Sigmoid colon (tissue), 7 donors: ENCODE data around the gene EXOC3L4. TPM values are rescaled to one million over a fixed set of nuclear protein-coding genes. Genes with fewer than 3 reads are reported as not detected.
"Not testable (repeated sequence)": the region's sequence is repeated elsewhere in the genome, so short reads cannot be mapped to it uniquely, and the experiment has no call there.

Experiments used
- DNase-seq: peaks from one replicate; pipeline ENCODE4 v3.0.0-alpha.2; 2019
- H3K27ac ChIP-seq, 4 donors: fragments of 200-600 bp; sonication (generic); one replicate each; pipeline ENCODE4 v1.5.1; 2016 to 2019; ENCODE audit warnings: mild to moderate bottlenecking in 1 of 4
- H3K27me3 ChIP-seq, 3 donors: fragments of 200-600 bp; sonication (generic); one replicate each; pipeline ENCODE4 v1.5.1; 2019; ENCODE audit warnings: mild to moderate bottlenecking in 1 of 3
- H3K36me3 ChIP-seq, 4 donors: fragments of 200-600 bp; sonication (generic); one replicate each; pipeline ENCODE4 v1.5.1; 2016 to 2019
- H3K4me1 ChIP-seq, 4 donors: fragments of 200-600 bp; sonication (generic); one replicate each; pipeline ENCODE4 v1.5.1; 2017 to 2019
- H3K4me3 ChIP-seq, 4 donors: fragments of 200-600 bp; sonication (generic); one replicate each; pipeline ENCODE4 v1.5.1; 2017 to 2019; ENCODE audit warnings: mild to moderate bottlenecking in 2 of 4, moderate library complexity in 1 of 4
- H3K9me3 ChIP-seq, 4 donors: fragments of 200-600 bp in 3 of 4; sonication (generic) in 3 of 4; one replicate each; pipeline versions ENCODE4 v1.5.1 to v1.6.1; 2013 to 2019
- EP300 ChIP-seq, 4 donors: sonication (generic); formaldehyde crosslinking; IDR thresholded peaks; one replicate each; pipeline ENCODE4 v1.6.1; 2017; ENCODE audit warnings: antibody characterized with exemption in 4 of 4
- POLR2A ChIP-seq, 2 donors: fragments of 450-650 bp; IDR thresholded peaks; one replicate each; pipeline ENCODE4 v1.6.1; 2016; ENCODE audit warnings: antibody characterized with exemption in 2 of 2, mild to moderate bottlenecking in 2 of 2, moderate library complexity in 2 of 2
- POLR2AphosphoS5 ChIP-seq, 4 donors: sonication (generic); formaldehyde crosslinking; IDR thresholded peaks; one replicate each; pipeline ENCODE4 v1.6.1; 2017; ENCODE audit warnings: antibody characterized with exemption in 4 of 4
- WGBS, 2 donors: extraction: QIAGEN DNeasy Blood & Tissue Kit; methylation state at CpG; one replicate each; pipeline ENCODE4 v1.1.7; 2013; 5-methylcytosine and 5-hydroxymethylcytosine counted together
- intact Hi-C: fragments of 100-400 bp; cut with DNase I; formaldehyde crosslinking; loops from one replicate; pipeline ENCODE4 v1.15.1; 2023
- polyA plus RNA-seq, 3 donors: library from polyadenylated mRNA; stranded (reverse); fragments of 200-250 nt; gene quantifications; one replicate each; pipeline ENCODE4 v1.2.3, GENCODE V29; 2013
- total RNA-seq, 4 donors: library from RNA; depleted of rRNA; stranded (reverse); fragments of >200 nt; gene quantifications; one replicate each; pipeline ENCODE4 v1.1.0, GENCODE V29; 2016
- TF ChIP-seq, protein P1 (sequence below), 4 experiments: fragments of 450-650 bp in 3 of 4; fragments of 200-600 bp in 1 of 4; IDR thresholded peaks; one replicate each; pipeline ENCODE4 v1.5.1; 2016 to 2019; ENCODE audit warnings: antibody characterized with exemption in 4 of 4, mild to moderate bottlenecking in 3 of 4, moderate library complexity in 2 of 4
- donor health status: healthy with polysubstance abuse.
- donor health status: Bipolar disorder and iron deficiency.
- donor health status: healthy.

Gene EXOC3L4
- 1 to 10 TPM in 2 of 4 donors, under 1 TPM in 2; 0.36 to 1.8 (median 0.90) TPM for total RNA-seq
- 10 to 100 TPM in 1 of 3 donors, 1 to 10 TPM in 2; 3.0 to 23.8 (median 6.0) TPM for polyA plus RNA-seq

DNA sequence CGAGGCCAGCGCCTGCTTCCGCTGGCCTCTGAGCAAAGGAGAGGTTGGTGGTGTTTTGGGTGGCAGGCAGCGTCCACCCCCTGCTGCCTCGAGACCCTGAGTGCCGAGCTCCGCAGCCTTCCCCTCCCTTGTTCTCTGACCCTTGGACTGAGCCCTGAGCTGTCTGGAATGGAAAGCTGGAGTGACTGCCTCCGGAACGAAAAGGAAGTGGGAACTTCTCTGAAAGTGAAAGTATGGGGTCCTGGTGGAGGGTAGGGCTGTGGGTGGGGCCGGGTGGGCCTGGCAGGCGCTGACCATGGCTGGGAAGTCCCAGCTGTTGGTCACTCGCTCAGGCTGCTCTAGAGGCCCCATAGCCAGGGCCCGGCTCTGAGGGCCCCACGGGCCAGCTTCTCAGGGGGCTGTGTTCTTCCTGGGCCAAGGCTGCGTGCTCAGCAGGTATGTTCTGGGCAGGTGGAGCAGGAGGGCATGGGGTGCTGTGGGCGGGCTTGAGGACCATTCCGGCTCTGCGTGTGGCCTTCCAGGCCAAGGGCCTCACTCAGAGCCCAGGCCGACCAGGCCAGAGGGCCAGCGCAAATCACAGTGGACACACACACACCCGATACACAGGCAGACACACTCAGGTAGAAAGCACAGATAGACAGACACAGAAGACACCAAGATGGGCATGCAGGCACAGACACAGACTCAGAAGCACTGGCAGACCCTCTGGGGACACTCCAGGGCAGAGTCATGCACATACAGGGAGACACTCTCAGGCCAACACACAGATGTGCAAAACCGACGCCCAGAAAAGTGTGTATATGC lies at the start of gene EXOC3L4:
Gene EXOC3L4, plus strand, starts transcription at position 320 of the 804 bp plus-strand sequence. CDS start 5,495 bp downstream, outside the sequence.
- Histone ChIP-seq H3K27ac (peak within 1 kb of the TSS; percentile 48 to 66 (median 52)), H3K36me3 (no peaks in the 10 kb centered on the region), H3K27me3 (peaks cover 0 to 6% (median 0%) of the 10 kb centered on the region in 3 donors), H3K9me3 (no peaks in the 10 kb centered on the region), H3K4me1 (peaks cover 0 to 11% (median 10%) of the 10 kb centered on the region in 4 donors), H3K4me3 (peak within 1 kb of the TSS in 3 of 4 donors; percentile 4 to 27 (median 5))
- WGBS, 2 donors = 11 to 52% methylated on average over 23 of the region's 23 CpGs
- TF ChIP-seq, protein P1, sequence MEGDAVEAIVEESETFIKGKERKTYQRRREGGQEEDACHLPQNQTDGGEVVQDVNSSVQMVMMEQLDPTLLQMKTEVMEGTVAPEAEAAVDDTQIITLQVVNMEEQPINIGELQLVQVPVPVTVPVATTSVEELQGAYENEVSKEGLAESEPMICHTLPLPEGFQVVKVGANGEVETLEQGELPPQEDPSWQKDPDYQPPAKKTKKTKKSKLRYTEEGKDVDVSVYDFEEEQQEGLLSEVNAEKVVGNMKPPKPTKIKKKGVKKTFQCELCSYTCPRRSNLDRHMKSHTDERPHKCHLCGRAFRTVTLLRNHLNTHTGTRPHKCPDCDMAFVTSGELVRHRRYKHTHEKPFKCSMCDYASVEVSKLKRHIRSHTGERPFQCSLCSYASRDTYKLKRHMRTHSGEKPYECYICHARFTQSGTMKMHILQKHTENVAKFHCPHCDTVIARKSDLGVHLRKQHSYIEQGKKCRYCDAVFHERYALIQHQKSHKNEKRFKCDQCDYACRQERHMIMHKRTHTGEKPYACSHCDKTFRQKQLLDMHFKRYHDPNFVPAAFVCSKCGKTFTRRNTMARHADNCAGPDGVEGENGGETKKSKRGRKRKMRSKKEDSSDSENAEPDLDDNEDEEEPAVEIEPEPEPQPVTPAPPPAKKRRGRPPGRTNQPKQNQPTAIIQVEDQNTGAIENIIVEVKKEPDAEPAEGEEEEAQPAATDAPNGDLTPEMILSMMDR (IDR thresholded peaks at IDR 0.05) = no peak
- TF ChIP-seq POLR2AphosphoS5 (IDR thresholded peaks at IDR 0.05) (no peak), POLR2A (IDR thresholded peaks at IDR 0.05) (no peak), EP300 (IDR thresholded peaks at IDR 0.05) (no peak)
- DNase-seq = no peak
- intact Hi-C loops = no loop called here

DNA sequence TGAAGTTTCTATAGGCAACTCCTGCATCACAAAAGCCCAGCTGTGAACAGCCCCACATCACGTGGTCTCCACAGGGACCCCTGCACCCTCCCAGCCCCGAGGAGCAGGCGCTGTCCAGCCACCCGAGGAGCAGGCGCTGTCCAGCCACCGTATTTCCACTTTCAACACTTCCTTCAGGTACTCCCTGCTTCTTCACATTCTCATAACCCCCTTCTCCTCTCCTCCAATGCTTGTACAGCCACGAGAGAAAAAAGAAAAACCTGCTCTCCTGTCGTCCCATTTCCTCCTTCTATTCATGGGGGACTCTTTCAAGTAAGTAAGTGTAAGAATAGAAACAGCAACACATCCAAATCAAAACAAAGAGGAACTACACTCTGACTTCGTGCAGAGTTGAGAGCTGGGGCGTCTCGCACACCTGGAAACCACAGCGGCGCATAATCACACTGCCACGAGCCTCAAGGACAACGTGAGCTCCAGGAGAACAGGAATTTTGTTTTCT lies 49.1 kb upstream of the EXOC3L4 start:
- WGBS, 2 donors = 28 to 62% methylated on average over 15 of the region's 15 CpGs
- DNase-seq = no peak
- Histone ChIP-seq H3K36me3 (peaks cover 0 to 17% (median 2%) of the 10 kb centered on the region in 4 donors), H3K4me1 (peaks cover 0 to 27% (median 20%) of the 10 kb centered on the region in 4 donors), H3K9me3 (no peaks in the 10 kb centered on the region), H3K4me3 (no peak overlapping the region), H3K27me3 (no peaks in the 10 kb centered on the region), H3K27ac (no peak overlapping the region)
- TF ChIP-seq, protein P1 (IDR thresholded peaks at IDR 0.05) = no peak
- no peak for TF ChIP-seq EP300 (IDR thresholded peaks at IDR 0.05)
- no peak for TF ChIP-seq POLR2A (IDR thresholded peaks at IDR 0.05)
- no peak for TF ChIP-seq POLR2AphosphoS5 (IDR thresholded peaks at IDR 0.05)
- intact Hi-C loops = no loop called here

GRCh38 chr14:103047453-103047852 lies 47.1 kb upstream of the EXOC3L4 start:
- H3K36me3 ChIP-seq, H3K27ac ChIP-seq, H3K27me3 ChIP-seq, H3K4me3 ChIP-seq, DNase-seq, intact Hi-C loops, H3K9me3 ChIP-seq: not testable (repeated sequence)
- peaks cover 0 to 34% (median 20%) of the 10 kb centered on the region in 4 donors for H3K4me1 ChIP-seq
- 94% methylated on average over 8 of the region's 8 CpGs for WGBS, 2 donors

GRCh38 chr14:103050935-103051334 lies 43.6 kb upstream of the EXOC3L4 start:
- TF ChIP-seq POLR2AphosphoS5 (IDR thresholded peaks at IDR 0.05) (no peak), POLR2A (IDR thresholded peaks at IDR 0.05) (no peak), EP300 (IDR thresholded peaks at IDR 0.05) (no peak)
- TF ChIP-seq, protein P1 (IDR thresholded peaks at IDR 0.05) = no peak
- Histone ChIP-seq H3K9me3 (no peaks in the 10 kb centered on the region), H3K4me3 (no peak overlapping the region), H3K27me3 (no peaks in the 10 kb centered on the region), H3K36me3 (no peaks in the 10 kb centered on the region), H3K4me1 (peaks cover 0 to 44% (median 27%) of the 10 kb centered on the region in 4 donors), H3K27ac (no peak overlapping the region)
- intact Hi-C loops = no loop called here
- no peak for DNase-seq
- WGBS, 2 donors = 79 to 86% methylated on average over 5 of the region's 5 CpGs

DNA sequence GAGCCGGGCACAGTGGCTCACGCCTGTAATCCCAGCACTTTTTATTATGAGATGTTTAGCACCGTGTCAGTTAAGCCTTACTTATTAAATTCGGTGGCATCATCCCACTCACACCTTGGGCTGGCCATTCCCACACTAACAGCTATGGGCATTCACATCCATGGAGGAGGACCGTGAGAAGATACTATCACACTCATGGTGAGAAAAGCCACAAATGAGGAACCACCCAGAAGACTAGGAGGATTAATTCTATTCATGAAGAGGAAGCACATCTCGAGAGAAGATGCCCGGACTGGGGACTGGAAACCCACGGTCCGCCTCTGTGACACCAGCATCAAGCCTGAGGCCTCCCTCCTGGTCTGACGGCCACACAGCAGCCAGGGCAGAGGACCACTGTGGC lies 42.1 kb upstream of the EXOC3L4 start:
- Histone ChIP-seq H3K27me3 (no peaks in the 10 kb centered on the region), H3K9me3 (no peaks in the 10 kb centered on the region), H3K27ac (no peak overlapping the region), H3K4me1 (peaks cover 0 to 50% (median 22%) of the 10 kb centered on the region in 4 donors), H3K4me3 (no peak overlapping the region), H3K36me3 (no peaks in the 10 kb centered on the region)
- whole genome bisulfite sequencing, 2 donors = 69 to 76% methylated on average over 10 of the region's 10 CpGs
- TF ChIP-seq, protein P1 (IDR thresholded peaks at IDR 0.05) = no peak
- TF ChIP-seq EP300 (IDR thresholded peaks at IDR 0.05) (no peak), POLR2A (IDR thresholded peaks at IDR 0.05) (no peak), POLR2AphosphoS5 (IDR thresholded peaks at IDR 0.05) (no peak)
- DNase-seq = no peak
- intact Hi-C loops = no loop called here
